Measurements from ENCODE around the gene SLAMF7.

GRCh38 chr1:160727316-160727640 is 11.8 kb upstream of the SLAMF7 start:
- no peak for TF ChIP-seq CTCF (conservative IDR thresholded peaks at IDR 0.05)
- no peak for TF ChIP-seq ZFX (IDR thresholded peaks at IDR 0.05)

All from C4-2B (cell line).